GM23338 (cell line): ENCODE results near the gene ZNF516. TPM values are rescaled to one million over a fixed set of nuclear protein-coding genes. Genes with fewer than 3 reads are reported as not detected.

Source experiments
- ATAC-seq: fragments of 200-7000 bp; cut with Tn5 transposase; 3 replicates; pipeline ENCODE4 v1.9.1; 2020
- DNase-seq: peaks from one replicate; pipeline ENCODE4 v3.0.0-alpha.2; 2015; ENCODE audit warnings: low spot score
- H2AFZ ChIP-seq: fragments of 200-600 bp; sonication (generic); 2 replicates; pipeline ENCODE4 v1.8.0; 2016; ENCODE audit warnings: antibody characterized with exemption, mild to moderate bottlenecking, moderate library complexity
- H3F3A ChIP-seq: fragments of 200-600 bp; sonication (generic); replicated peaks from 2 replicates; pipeline ENCODE4 v1.8.0; 2017; ENCODE audit warnings: antibody characterized with exemption, mixed run types, low read depth
- H3K27ac ChIP-seq: fragments of 200-600 bp; sonication (generic); 2 replicates; pipeline ENCODE4 v1.6.1; 2016; ENCODE audit warnings: low read depth
- H3K27me3 ChIP-seq: fragments of 200-600 bp; sonication (generic); 2 replicates; pipeline ENCODE4 v1.8.0; 2016; ENCODE audit warnings: mild to moderate bottlenecking, mixed run types, moderate library complexity; ENCODE audit not compliant: insufficient read depth
- H3K36me3 ChIP-seq: fragments of 200-600 bp; sonication (generic); 2 replicates; pipeline ENCODE4 v1.8.0; 2016; ENCODE audit warnings: mild to moderate bottlenecking; ENCODE audit not compliant: insufficient read depth
- H3K4me1 ChIP-seq: fragments of 200-600 bp; sonication (generic); 2 replicates; pipeline ENCODE4 v1.8.0; 2016; ENCODE audit warnings: mild to moderate bottlenecking, moderate library complexity; ENCODE audit not compliant: insufficient read depth
- H3K4me2 ChIP-seq: fragments of 200-600 bp; sonication (generic); 2 replicates; pipeline ENCODE4 v1.7.1; 2017; ENCODE audit warnings: mixed run types
- H3K4me3 ChIP-seq: fragments of 200-600 bp; sonication (generic); 2 replicates; pipeline ENCODE4 v1.6.1; 2016; ENCODE audit warnings: mixed run types
- H3K79me2 ChIP-seq: fragments of 200-600 bp; sonication (generic); replicated peaks from 2 replicates; pipeline ENCODE4 v1.8.0; 2017; ENCODE audit warnings: mild to moderate bottlenecking; ENCODE audit not compliant: insufficient read depth
- H3K9me2 ChIP-seq: fragments of 200-600 bp; sonication (generic); 2 replicates; pipeline ENCODE4 v1.8.0; 2017; ENCODE audit not compliant: insufficient read depth
- H4K20me1 ChIP-seq: fragments of 200-600 bp; sonication (generic); replicated peaks from 2 replicates; pipeline ENCODE4 v1.8.0; 2017; ENCODE audit warnings: mild to moderate bottlenecking; ENCODE audit not compliant: insufficient read depth
- H3K27ac Mint-ChIP-seq: 2 replicates; pipeline ENCODE4 v1.8.0; 2020; ENCODE audit warnings: inconsistent platforms, mild to moderate bottlenecking, moderate library complexity, mixed read lengths
- H3K27me3 Mint-ChIP-seq: 3 replicates; pipeline ENCODE4 v1.8.0; 2022; ENCODE audit warnings: low read depth, mild to moderate bottlenecking, moderate library complexity, mixed read lengths, inconsistent platforms; ENCODE audit not compliant: insufficient read depth, poor library complexity
- H3K36me3 Mint-ChIP-seq: 3 replicates; pipeline ENCODE4 v1.8.0; 2021; ENCODE audit warnings: low read depth, mild to moderate bottlenecking, inconsistent platforms, moderate library complexity, mixed read lengths
- H3K4me1 Mint-ChIP-seq: 3 replicates; pipeline ENCODE4 v1.8.0; 2020; ENCODE audit warnings: mild to moderate bottlenecking, inconsistent platforms, mixed read lengths
- H3K4me3 Mint-ChIP-seq: 3 replicates; pipeline ENCODE4 v1.8.0; 2021; ENCODE audit warnings: moderate library complexity, mild to moderate bottlenecking, inconsistent platforms, mixed read lengths
- H3K9me3 Mint-ChIP-seq: 3 replicates; pipeline ENCODE4 v1.8.0; 2020; ENCODE audit warnings: moderate library complexity, mild to moderate bottlenecking, inconsistent platforms, mixed read lengths
- CREB1 ChIP-seq: fragments of 250-450 bp; sonication (Bioruptor Pico); IDR thresholded peaks from 2 replicates; pipeline ENCODE4 v1.5.0; 2020; ENCODE audit warnings: low read depth, mild to moderate bottlenecking, moderate library complexity
- CTCF ChIP-seq, 2 experiments: fragments of 200-600 bp in 1 of 2; sonication (generic) in 1 of 2; conservative IDR thresholded peaks; 2 replicates each; pipeline versions ENCODE4 v1.5.1 to v1.6.1; 2016 to 2017; ENCODE audit warnings: antibody characterized with exemption in 2 of 2, low read depth in 2 of 2, mild to moderate bottlenecking in 2 of 2, moderate library complexity in 1 of 2
- ETS1 ChIP-seq: IDR thresholded peaks from 2 replicates; pipeline ENCODE4 v1.6.1; 2016; ENCODE audit warnings: antibody characterized with exemption
- EZH2 ChIP-seq: fragments of 200-600 bp; sonication (generic); IDR thresholded peaks from one replicate; pipeline ENCODE4 v1.8.0; 2017; ENCODE audit warnings: antibody characterized with exemption, mild to moderate bottlenecking, low read depth; ENCODE audit not compliant: unreplicated experiment
- EZH2phosphoT487 ChIP-seq: fragments of 200-600 bp; sonication (generic); IDR thresholded peaks from one replicate; pipeline ENCODE4 v1.8.1; 2018; ENCODE audit warnings: antibody characterized with exemption; ENCODE audit not compliant: unreplicated experiment
- JUNB ChIP-seq: IDR thresholded peaks from one replicate; pipeline ENCODE4 v1.6.1; 2016; ENCODE audit warnings: antibody characterized with exemption; ENCODE audit not compliant: unreplicated experiment
- NANOG ChIP-seq: IDR thresholded peaks from 2 replicates; pipeline ENCODE4 v1.6.1; 2016; ENCODE audit warnings: antibody characterized with exemption, borderline replicate concordance
- POLR2AphosphoS5 ChIP-seq: IDR thresholded peaks from 2 replicates; pipeline ENCODE4 v1.6.1; 2016; ENCODE audit warnings: antibody characterized with exemption, low read depth
- REST ChIP-seq: IDR thresholded peaks from one replicate; pipeline ENCODE4 v1.6.1; 2018; ENCODE audit warnings: antibody characterized with exemption; ENCODE audit not compliant: unreplicated experiment
- STAT1 ChIP-seq: IDR thresholded peaks from one replicate; pipeline ENCODE4 v1.6.1; 2016; ENCODE audit warnings: antibody characterized with exemption; ENCODE audit not compliant: unreplicated experiment
- ZNF114 ChIP-seq: fragments of 250-450 bp; sonication (Bioruptor Pico); IDR thresholded peaks from 2 replicates; pipeline ENCODE4 v1.5.0; 2020; ENCODE audit warnings: mild to moderate bottlenecking, moderate library complexity
- ZNF331 ChIP-seq: fragments of 250-450 bp; sonication (Bioruptor Pico); IDR thresholded peaks from 2 replicates; pipeline ENCODE4 v1.5.0; 2020; ENCODE audit warnings: low read depth, mild to moderate bottlenecking, moderate library complexity
- ZNF462 ChIP-seq: fragments of 250-450 bp; sonication (Bioruptor Pico); IDR thresholded peaks from 2 replicates; pipeline ENCODE4 v1.5.0; 2020; ENCODE audit warnings: mild to moderate bottlenecking, moderate library complexity
- polyA plus RNA-seq: library from polyadenylated mRNA; unstranded; fragments of >200 nt; fragmentation: Nextera tagmentation; extraction: Ambion mirVana; gene quantifications from 2 replicates; pipeline ENCODE4 v1.2.1, GENCODE V29; 2016
- total RNA-seq: library from RNA; depleted of rRNA; stranded (reverse); fragments of >200 nt; shearing (Covaris generic); gene quantifications from 2 replicates; pipeline ENCODE4 v1.2.3, GENCODE V29; 2014

Gene ZNF516
- total and polyA plus RNA-seq, 2 experiments from 2014 or later: 11.9 to 24.2 TPM

- no peak overlapping the region for H3K4me3 Mint-ChIP-seq
- no peaks in the 10 kb centered on the region for H4K20me1 ChIP-seq
- H3K36me3 ChIP-seq: no peaks in the 10 kb centered on the region
- H3K27me3 ChIP-seq: no peaks in the 10 kb centered on the region
- peaks cover 19% of the 10 kb centered on the region for H3K36me3 Mint-ChIP-seq
- ATAC-seq (no peak), DNase-seq (no peak)
- H3K27ac Mint-ChIP-seq: no peak overlapping the region
- H3F3A ChIP-seq: no peaks in the 10 kb centered on the region
- H3K4me3 ChIP-seq: no peak overlapping the region
- no peak overlapping the region for H3K27ac ChIP-seq
- H3K9me3 Mint-ChIP-seq: peaks cover 20% of the 10 kb centered on the region
- H3K79me2 ChIP-seq: peaks cover 3% of the 10 kb centered on the region; the same call in 1 of the 2 replicates
- no peak overlapping the region for H3K4me2 ChIP-seq
- H3K4me1 ChIP-seq: no peaks in the 10 kb centered on the region
- no peak overlapping the region for H2AFZ ChIP-seq
- no peak for TF ChIP-seq ZNF331 (CRISPR knock-in tag)
- TF ChIP-seq JUNB: no peak
- TF ChIP-seq NANOG: no peak
- no peak for TF ChIP-seq STAT1
- no peak for TF ChIP-seq REST
- no peak for TF ChIP-seq ZNF114 (CRISPR knock-in tag)
- TF ChIP-seq EZH2phosphoT487: no peak
- no peak for TF ChIP-seq ETS1
- TF ChIP-seq POLR2AphosphoS5: no peak
- no peak for TF ChIP-seq CTCF (conservative IDR thresholded peaks at IDR 0.05; ENCODE audit: low read depth in 2 of 2)
- TF ChIP-seq EZH2: no peak
- TF ChIP-seq CREB1 (CRISPR knock-in tag): no peak
- TF ChIP-seq ZNF462 (CRISPR knock-in tag): no peak
- H3K4me1 Mint-ChIP-seq: peaks cover 10% of the 10 kb centered on the region
- no peaks in the 10 kb centered on the region for H3K9me2 ChIP-seq
- peaks cover 6% of the 10 kb centered on the region for H3K27me3 Mint-ChIP-seq
Measured at GRCh38 chr18:76388891-76389423, 106.1 kb downstream of the ZNF516 start.
